Spleen (tissue), 11 donors: ENCODE results near the gene ZNF438. TPM values are rescaled to one million over a fixed set of nuclear protein-coding genes. Genes with fewer than 3 reads are reported as not detected.

ENCODE experiments used
- DNase-seq: peaks from one replicate; pipeline ENCODE4 v3.0.0-alpha.2; 2020
- H3K27ac ChIP-seq, 8 donors: fragments of 200-600 bp; sonication (generic) in 7 of 8; 1 replicate in 4 of 8; 2 replicates in 4 of 8; pipeline versions ENCODE4 v1.5.0 to v1.8.0; 2016 to 2021; ENCODE audit warnings: inconsistent platforms in 4 of 8, mild to moderate bottlenecking in 4 of 8, moderate library complexity in 1 of 8
- H3K27me3 ChIP-seq, 7 donors: fragments of 200-600 bp; sonication (generic) in 6 of 7; replicated peaks in 1 of 7; 1 replicate in 4 of 7; 2 replicates in 3 of 7; pipeline versions ENCODE4 v1.5.0 to v1.8.0; 2016 to 2021; ENCODE audit warnings: inconsistent platforms in 3 of 7, mild to moderate bottlenecking in 1 of 7
- H3K36me3 ChIP-seq, 6 donors: fragments of 200-600 bp; sonication (generic) in 5 of 6; 1 replicate in 4 of 6; 2 replicates in 2 of 6; pipeline versions ENCODE4 v1.5.0 to v1.8.0; 2016 to 2021; ENCODE audit warnings: inconsistent platforms in 2 of 6
- H3K4me1 ChIP-seq, 6 donors: fragments of 200-600 bp; sonication (generic) in 5 of 6; 1 replicate in 3 of 6; 2 replicates in 3 of 6; pipeline versions ENCODE4 v1.5.0 to v1.8.0; 2016 to 2021; ENCODE audit warnings: inconsistent platforms in 3 of 6
- H3K4me3 ChIP-seq, 8 donors: fragments of 200-600 bp; sonication (generic) in 7 of 8; 1 replicate in 4 of 8; 2 replicates in 4 of 8; pipeline versions ENCODE4 v1.5.0 to v1.8.0; 2016 to 2021; ENCODE audit warnings: inconsistent platforms in 4 of 8, mild to moderate bottlenecking in 4 of 8, moderate library complexity in 2 of 8
- H3K9me3 ChIP-seq, 8 donors: fragments of 200-600 bp; sonication (generic) in 7 of 8; 1 replicate in 4 of 8; 2 replicates in 4 of 8; pipeline versions ENCODE4 v1.5.0 to v1.8.0; 2016 to 2021; ENCODE audit warnings: inconsistent platforms in 4 of 8
- POLR2A ChIP-seq, 3 donors: fragments of 450-650 bp; IDR thresholded peaks; one replicate each; pipeline ENCODE4 v1.5.1; 2017; ENCODE audit warnings: antibody characterized with exemption in 3 of 3, mild to moderate bottlenecking in 1 of 3
- POLR2AphosphoS5 ChIP-seq, 3 donors: sonication (generic); formaldehyde crosslinking; IDR thresholded peaks; one replicate each; pipeline ENCODE4 v1.5.1; 2017; ENCODE audit warnings: antibody characterized with exemption in 3 of 3
- WGBS, 5 donors: extraction: QIAGEN DNeasy Blood & Tissue Kit in 3 of 5; methylation state at CpG; one replicate each; pipeline versions ENCODE4 v1.1.5 to v1.1.7; 2013 to 2018; 5-methylcytosine and 5-hydroxymethylcytosine counted together
- intact Hi-C: fragments of 100-400 bp; cut with DNase I; formaldehyde crosslinking; loops from one replicate; pipeline ENCODE4 v1.15.0; 2023; ENCODE audit warnings: low total_unique reads
- polyA plus RNA-seq, 3 donors: library from polyadenylated mRNA; stranded (reverse); fragments of 200-250 nt; gene quantifications; one replicate each; pipeline ENCODE4 v1.2.1, GENCODE V29; 2013
- total RNA-seq, 7 donors: library from RNA; depleted of rRNA in 3 of 7; stranded (reverse); fragments of >200 nt in 3 of 7; fragmentation: NEBNext Ultra II Directional in 4 of 7; extraction: Animal tissue kit (Norgen Biotek cat#: 25700) in 4 of 7; gene quantifications; one replicate each; pipeline versions ENCODE4 v1.1.0 to v1.2.1, GENCODE V29; 2016 to 2021
- TF ChIP-seq, protein P1 (sequence below), 11 experiments: fragments of 200-600 bp in 7 of 11; fragments of 450-650 bp in 4 of 11; sonication (generic) in 4 of 11; IDR thresholded peaks in 8 of 11; conservative IDR thresholded peaks in 3 of 11; 1 replicate in 7 of 11; 2 replicates in 4 of 11; pipeline versions ENCODE4 v1.4.0 to v1.8.0; 2016 to 2021; ENCODE audit warnings: antibody characterized with exemption in 11 of 11, inconsistent platforms in 4 of 11, mild to moderate bottlenecking in 1 of 11
- donor health status: healthy with polysubstance abuse.
- donor health status: DM: no; HTN: no; CAD: no; lungs with moderate emphysema.
- donor health status: DM: no; HTN: no; CAD: no.
- donor health status: Bipolar disorder and iron deficiency.
- donor health status: healthy.
- donor health status: DM: no; HTN: no; CAD: no.
- donor health status: DM: yes; HTN: yes; CAD: no.

Gene ZNF438
- total and polyA plus RNA-seq, 10 donors = 4.4 to 23.1 (median 13.9) TPM

DNA sequence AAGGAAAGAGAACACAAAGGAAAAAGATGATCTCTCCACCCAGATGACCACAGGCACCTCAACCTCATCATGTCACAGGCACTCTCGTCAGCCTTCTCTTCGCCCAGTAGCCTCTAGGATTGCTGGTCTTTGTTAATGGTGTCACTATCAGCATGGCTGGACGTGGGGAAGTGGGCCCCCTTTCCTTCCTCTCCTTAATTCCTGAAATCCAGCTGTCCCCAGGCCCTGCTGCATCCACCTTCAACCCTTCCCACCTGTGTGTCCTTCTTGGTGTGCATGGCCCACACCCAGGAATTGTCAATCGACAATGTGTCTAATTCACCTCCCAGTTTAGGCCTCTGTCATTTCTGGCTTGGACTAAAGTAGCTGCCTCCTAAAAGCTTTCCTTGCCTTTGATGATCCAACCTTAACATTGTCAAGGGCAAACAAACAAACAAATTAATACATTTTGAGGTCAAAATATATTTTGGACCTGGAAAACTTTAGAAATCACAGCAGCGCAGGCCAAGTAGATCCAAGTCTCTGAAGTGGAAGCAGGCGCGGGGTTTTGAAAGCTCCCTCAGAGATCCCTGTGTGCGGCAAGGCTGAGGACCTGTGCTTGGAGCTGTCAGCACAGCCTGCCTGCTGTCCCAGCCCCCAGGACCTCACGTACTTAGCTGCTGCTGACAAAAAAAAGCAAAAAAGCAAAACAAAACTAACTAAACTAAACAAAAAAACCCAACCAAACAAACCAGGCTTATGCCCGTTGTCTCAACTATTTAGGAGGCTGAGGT is 208.8 kb downstream of the ZNF438 start:
- WGBS, 5 donors = 87 to 94% (median 88%) methylated on average over 10 of the region's 10 CpGs
- Histone ChIP-seq H3K27me3 (peaks cover 0 to 7% (median 0%) of the 10 kb centered on the region in 7 donors), H3K27ac (no peak overlapping the region), H3K4me1 (peaks cover 0 to 14% (median 3%) of the 10 kb centered on the region in 6 donors), H3K9me3 (no peaks in the 10 kb centered on the region), H3K4me3 (no peak overlapping the region), H3K36me3 (no peaks in the 10 kb centered on the region)
- intact Hi-C loops = no loop called here
- peak; percentile 47 for DNase-seq
- TF ChIP-seq POLR2A (IDR thresholded peaks at IDR 0.05) = no peak
- TF ChIP-seq, protein P1, sequence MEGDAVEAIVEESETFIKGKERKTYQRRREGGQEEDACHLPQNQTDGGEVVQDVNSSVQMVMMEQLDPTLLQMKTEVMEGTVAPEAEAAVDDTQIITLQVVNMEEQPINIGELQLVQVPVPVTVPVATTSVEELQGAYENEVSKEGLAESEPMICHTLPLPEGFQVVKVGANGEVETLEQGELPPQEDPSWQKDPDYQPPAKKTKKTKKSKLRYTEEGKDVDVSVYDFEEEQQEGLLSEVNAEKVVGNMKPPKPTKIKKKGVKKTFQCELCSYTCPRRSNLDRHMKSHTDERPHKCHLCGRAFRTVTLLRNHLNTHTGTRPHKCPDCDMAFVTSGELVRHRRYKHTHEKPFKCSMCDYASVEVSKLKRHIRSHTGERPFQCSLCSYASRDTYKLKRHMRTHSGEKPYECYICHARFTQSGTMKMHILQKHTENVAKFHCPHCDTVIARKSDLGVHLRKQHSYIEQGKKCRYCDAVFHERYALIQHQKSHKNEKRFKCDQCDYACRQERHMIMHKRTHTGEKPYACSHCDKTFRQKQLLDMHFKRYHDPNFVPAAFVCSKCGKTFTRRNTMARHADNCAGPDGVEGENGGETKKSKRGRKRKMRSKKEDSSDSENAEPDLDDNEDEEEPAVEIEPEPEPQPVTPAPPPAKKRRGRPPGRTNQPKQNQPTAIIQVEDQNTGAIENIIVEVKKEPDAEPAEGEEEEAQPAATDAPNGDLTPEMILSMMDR (IDR thresholded peaks at IDR 0.05 in 8 of 11, conservative IDR thresholded peaks at IDR 0.05 in 3 of 11) = no peak

DNA sequence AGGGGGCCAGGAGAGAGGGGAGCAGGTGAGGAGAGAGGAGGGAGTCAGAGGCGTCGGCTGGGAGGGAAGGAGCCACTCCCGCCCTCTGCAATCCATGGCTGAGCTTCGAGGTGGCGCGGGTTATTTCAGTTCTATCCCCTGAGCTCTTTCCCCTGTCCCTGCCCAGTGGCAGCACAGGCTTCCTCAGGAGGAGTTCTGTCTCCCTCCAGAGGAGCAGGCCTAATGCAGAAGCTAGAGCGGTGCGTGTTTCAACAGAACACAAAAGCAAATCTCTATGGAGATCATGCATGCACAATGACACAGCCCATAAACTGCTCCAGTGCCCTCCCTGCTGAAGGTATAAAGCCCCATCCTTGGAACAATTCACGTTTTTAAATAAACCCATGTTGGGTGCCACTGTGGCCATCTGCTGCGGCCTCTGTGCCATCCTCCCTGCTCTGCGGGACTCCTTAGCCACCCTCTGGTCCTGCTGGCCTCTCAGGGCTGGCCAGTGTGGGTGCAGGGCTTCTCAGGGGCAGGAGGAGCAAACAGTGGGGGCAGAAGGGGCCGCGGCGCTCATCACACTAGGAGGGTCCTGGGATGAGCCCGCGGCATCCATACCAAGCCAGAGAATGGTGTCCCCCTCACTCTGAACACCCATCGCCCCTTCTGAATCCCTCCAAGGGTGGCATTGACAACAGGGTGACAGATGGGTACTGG is 209.5 kb downstream of the ZNF438 start:
- Histone ChIP-seq H3K4me3 (no peak overlapping the region), H3K27ac (no peak overlapping the region), H3K36me3 (no peaks in the 10 kb centered on the region), H3K9me3 (no peaks in the 10 kb centered on the region), H3K27me3 (peaks cover 0 to 7% (median 0%) of the 10 kb centered on the region in 7 donors), H3K4me1 (peaks cover 0 to 19% (median 5%) of the 10 kb centered on the region in 6 donors)
- intact Hi-C loops = no loop called here
- peak; percentile 38 for DNase-seq
- WGBS, 5 donors = 80 to 94% (median 92%) methylated on average over 16 to 17 of the region's 17 CpGs
- TF ChIP-seq, protein P1 (IDR thresholded peaks at IDR 0.05 in 8 of 11, conservative IDR thresholded peaks at IDR 0.05 in 3 of 11) = no peak
- no peak for TF ChIP-seq POLR2A (IDR thresholded peaks at IDR 0.05)
- no peak for TF ChIP-seq POLR2AphosphoS5 (IDR thresholded peaks at IDR 0.05)

DNA sequence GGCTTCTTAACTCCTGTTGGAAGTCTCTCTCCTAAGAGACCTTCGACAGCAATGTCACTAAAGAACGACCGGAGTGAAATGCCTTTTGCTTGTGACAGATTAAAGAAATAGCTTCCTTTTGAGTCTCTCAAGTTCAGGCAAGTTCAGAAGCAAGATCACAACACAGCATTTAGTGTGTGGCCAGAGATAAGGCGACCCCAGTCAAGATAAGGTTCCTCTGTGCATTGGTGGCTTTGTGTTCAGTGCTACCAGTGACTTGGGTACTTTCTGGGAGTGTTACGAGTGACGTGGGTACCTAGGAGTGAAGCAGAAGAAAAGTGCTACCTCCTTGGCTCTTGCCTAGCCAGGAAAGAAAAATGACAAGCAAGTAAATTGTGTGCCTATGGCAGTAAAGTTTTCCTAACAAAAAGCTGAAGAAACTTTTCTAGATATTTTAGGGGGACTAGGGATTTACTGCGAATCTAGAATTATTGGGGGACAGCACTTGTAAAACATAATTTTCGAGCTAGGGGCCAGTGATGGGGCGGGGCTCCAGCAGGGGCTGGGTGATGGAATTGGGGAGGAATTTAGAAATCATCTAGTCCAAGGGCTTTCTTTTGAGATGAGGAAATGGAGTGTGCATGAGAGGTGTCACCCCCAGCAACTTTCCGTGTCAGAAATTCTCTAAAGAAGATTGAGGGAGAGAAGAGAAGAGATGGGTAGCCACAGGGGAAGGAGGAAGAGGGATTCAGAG is 210.2 kb downstream of the ZNF438 start:
- H3K4me3 ChIP-seq = no peak overlapping the region
- H3K27ac ChIP-seq = no peak overlapping the region
- H3K4me1 ChIP-seq = peaks cover 0 to 19% (median 5%) of the 10 kb centered on the region in 6 donors
- intact Hi-C loops = no loop called here
- WGBS, 5 donors = 57 to 62% (median 59%) methylated on average over 10 of the region's 10 CpGs
- TF ChIP-seq, protein P1 (IDR thresholded peaks at IDR 0.05 in 8 of 11, conservative IDR thresholded peaks at IDR 0.05 in 3 of 11) = no peak
- no peak for DNase-seq
- peaks cover 0 to 4% (median 0%) of the 10 kb centered on the region in 7 donors for H3K27me3 ChIP-seq
- no peaks in the 10 kb centered on the region for H3K36me3 ChIP-seq
- H3K9me3 ChIP-seq = no peaks in the 10 kb centered on the region
